WTC11 (cell line): ENCODE data around the gene KCNE3. TPM values are rescaled to one million over a fixed set of nuclear protein-coding genes. Genes with fewer than 3 reads are reported as not detected.

ENCODE experiments used
- ATAC-seq: fragments of 200-7000 bp; cut with Tn5 transposase; 2 replicates; pipeline ENCODE4 v1.10.0; 2021; ENCODE audit warnings: mild to moderate bottlenecking, moderate library complexity
- CTCF ChIA-PET: fragments of 300-600 bp; sonication (Branson Sonifier 250); formaldehyde crosslinking; loops from one replicate; lab custom pipeline; 2021; ENCODE audit warnings: antibody characterized with exemption; lab: Charles Lee
- POLR2A ChIA-PET: fragments of 350-600 bp; sonication (Branson Sonifier 250); formaldehyde crosslinking; loops from one replicate; lab custom pipeline; 2021; ENCODE audit warnings: antibody characterized with exemption; lab: Charles Lee
- DNase-seq: peaks from one replicate; pipeline ENCODE4 v3.0.0; 2021; ENCODE audit warnings: low spot score
- H3K27ac Mint-ChIP-seq: 2 replicates; pipeline ENCODE4 v1.8.0; 2021; ENCODE audit warnings: mixed read lengths
- H3K27me3 Mint-ChIP-seq: 2 replicates; pipeline ENCODE4 v1.8.0; 2021; ENCODE audit warnings: low read depth, mild to moderate bottlenecking, moderate library complexity, mixed read lengths
- H3K36me3 Mint-ChIP-seq: 2 replicates; pipeline ENCODE4 v1.8.0; 2021; ENCODE audit warnings: mixed read lengths
- H3K4me1 Mint-ChIP-seq: 2 replicates; pipeline ENCODE4 v1.8.0; 2022; ENCODE audit warnings: mixed read lengths
- H3K4me3 Mint-ChIP-seq: 2 replicates; pipeline ENCODE4 v1.8.0; 2021; ENCODE audit warnings: mild to moderate bottlenecking, moderate library complexity, mixed read lengths
- H3K9me3 Mint-ChIP-seq: 2 replicates; pipeline ENCODE4 v1.8.0; 2021; ENCODE audit warnings: mixed read lengths
- FOXJ3 ChIP-seq: sonication (generic); formaldehyde crosslinking; IDR thresholded peaks from 2 replicates; pipeline ENCODE4 v1.9.0; 2021; ENCODE audit warnings: missing genetic modification reagents, mild to moderate bottlenecking, borderline replicate concordance
- GTF2I ChIP-seq: fragments of 250-450 bp; sonication (Bioruptor Pico); conservative IDR thresholded peaks from 2 replicates; pipeline ENCODE4 v1.4.0; 2021; ENCODE audit warnings: mild to moderate bottlenecking
- IRF2 ChIP-seq: sonication (generic); formaldehyde crosslinking; IDR thresholded peaks from 2 replicates; pipeline ENCODE4 v1.8.0; 2022; ENCODE audit warnings: low read depth, missing genetic modification reagents, borderline replicate concordance
- NFYB ChIP-seq: sonication (generic); formaldehyde crosslinking; conservative IDR thresholded peaks from 2 replicates; pipeline ENCODE4 v1.8.0; 2022; ENCODE audit warnings: low read depth, missing genetic modification reagents
- RORB ChIP-seq: fragments of 250-450 bp; sonication (Bioruptor Pico); IDR thresholded peaks from 2 replicates; pipeline ENCODE4 v1.9.0; 2021; ENCODE audit warnings: mild to moderate bottlenecking
- SMAD4 ChIP-seq: sonication (generic); formaldehyde crosslinking; IDR thresholded peaks from 2 replicates; pipeline ENCODE4 v1.8.0; 2022; ENCODE audit warnings: mild to moderate bottlenecking, missing genetic modification reagents
- TEAD1 ChIP-seq: sonication (generic); formaldehyde crosslinking; IDR thresholded peaks from 2 replicates; pipeline ENCODE4 v1.8.0; 2022; ENCODE audit warnings: mild to moderate bottlenecking, missing genetic modification reagents
- ZBTB21 ChIP-seq: sonication (generic); formaldehyde crosslinking; IDR thresholded peaks from 2 replicates; pipeline ENCODE4 v1.8.1; 2023; ENCODE audit warnings: mild to moderate bottlenecking, missing genetic modification reagents, borderline replicate concordance
- ZNF396 ChIP-seq: fragments of 250-450 bp; sonication (Bioruptor Pico); IDR thresholded peaks from 2 replicates; pipeline ENCODE4 v1.8.0; 2021; ENCODE audit warnings: mild to moderate bottlenecking, moderate library complexity, borderline replicate concordance
- ZNF423 ChIP-seq: fragments of 250-450 bp; sonication (Bioruptor Pico); IDR thresholded peaks from 2 replicates; pipeline ENCODE4 v2.1.2; 2022; ENCODE audit warnings: mild to moderate bottlenecking, moderate library complexity
- total RNA-seq: library from RNA; stranded (reverse); gene quantifications from 3 replicates; pipeline ENCODE4 v1.2.3, GENCODE V29; 2021
- TF ChIP-seq, protein P1 (sequence below): sonication (generic); formaldehyde crosslinking; IDR thresholded peaks from 2 replicates; pipeline ENCODE4 v1.8.0; 2022; ENCODE audit warnings: mild to moderate bottlenecking, missing genetic modification reagents
- TF ChIP-seq, protein P2 (sequence below): sonication (generic); formaldehyde crosslinking; IDR thresholded peaks from 2 replicates; pipeline ENCODE4 v1.8.1; 2023; ENCODE audit warnings: mild to moderate bottlenecking, moderate library complexity, missing genetic modification reagents
- TF ChIP-seq, protein P3 (sequence below): sonication (generic); formaldehyde crosslinking; IDR thresholded peaks from 2 replicates; pipeline ENCODE4 v1.8.1; 2022; ENCODE audit warnings: missing genetic modification reagents, borderline replicate concordance
- TF ChIP-seq, protein P4 (sequence below): sonication (generic); formaldehyde crosslinking; IDR thresholded peaks from 2 replicates; pipeline ENCODE4 v1.8.1; 2023; ENCODE audit warnings: mild to moderate bottlenecking, missing genetic modification reagents, borderline replicate concordance
- TF ChIP-seq, protein P5 (sequence below): sonication (generic); formaldehyde crosslinking; IDR thresholded peaks from 2 replicates; pipeline ENCODE4 v1.8.1; 2022; ENCODE audit warnings: low read depth, mild to moderate bottlenecking, moderate library complexity, missing genetic modification reagents, borderline replicate concordance
- TF ChIP-seq, protein P6 (sequence below): sonication (generic); formaldehyde crosslinking; conservative IDR thresholded peaks from 2 replicates; pipeline ENCODE4 v1.8.1; 2022; ENCODE audit warnings: mild to moderate bottlenecking, missing genetic modification reagents
- TF ChIP-seq, protein P7 (sequence below): sonication (generic); formaldehyde crosslinking; IDR thresholded peaks from 2 replicates; pipeline ENCODE4 v1.8.0; 2022; ENCODE audit warnings: mild to moderate bottlenecking, missing genetic modification reagents
- TF ChIP-seq, protein P8 (sequence below): sonication (generic); formaldehyde crosslinking; IDR thresholded peaks from 2 replicates; pipeline ENCODE4 v1.8.1; 2023; ENCODE audit warnings: mild to moderate bottlenecking, missing genetic modification reagents, moderate library complexity
- TF ChIP-seq, protein P9 (sequence below): fragments of 200-600 bp; IDR thresholded peaks from 2 replicates; pipeline ENCODE4 v1.8.0; 2022; ENCODE audit warnings: antibody characterized with exemption
- TF ChIP-seq, protein P10 (sequence below): sonication (generic); formaldehyde crosslinking; conservative IDR thresholded peaks from 2 replicates; pipeline ENCODE4 v1.8.1; 2023; ENCODE audit warnings: mild to moderate bottlenecking, low read depth, missing genetic modification reagents, moderate library complexity

Gene KCNE3
- total RNA-seq, 1 experiment from 2014 or later = 1.9 TPM

DNA sequence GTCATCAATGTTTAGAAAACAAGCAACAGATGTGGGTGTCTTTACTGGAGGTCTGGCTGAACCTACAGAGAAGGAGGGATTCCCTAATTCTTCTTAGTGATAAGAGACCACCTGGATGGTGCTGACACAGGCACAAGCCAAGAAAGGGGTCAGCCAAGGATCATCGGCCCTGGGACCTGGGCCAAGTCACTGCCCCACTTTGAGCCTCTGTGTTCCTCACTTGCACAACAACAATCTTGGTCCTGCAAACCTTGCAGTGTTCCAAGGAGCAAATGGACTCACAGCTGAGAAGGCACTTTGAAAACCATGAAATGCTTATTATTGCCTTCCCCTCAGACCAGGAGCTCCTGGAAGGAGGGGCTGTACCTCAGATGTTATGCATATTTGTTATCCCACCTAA is 7.0 kb upstream of the KCNE3 start:
- no peaks in the 10 kb centered on the region for H3K9me3 Mint-ChIP-seq
- CTCF ChIA-PET = no interaction called here
- TF ChIP-seq, protein P1, sequence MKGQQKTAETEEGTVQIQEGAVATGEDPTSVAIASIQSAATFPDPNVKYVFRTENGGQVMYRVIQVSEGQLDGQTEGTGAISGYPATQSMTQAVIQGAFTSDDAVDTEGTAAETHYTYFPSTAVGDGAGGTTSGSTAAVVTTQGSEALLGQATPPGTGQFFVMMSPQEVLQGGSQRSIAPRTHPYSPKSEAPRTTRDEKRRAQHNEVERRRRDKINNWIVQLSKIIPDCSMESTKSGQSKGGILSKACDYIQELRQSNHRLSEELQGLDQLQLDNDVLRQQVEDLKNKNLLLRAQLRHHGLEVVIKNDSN = no peak
- TF ChIP-seq, protein P2, sequence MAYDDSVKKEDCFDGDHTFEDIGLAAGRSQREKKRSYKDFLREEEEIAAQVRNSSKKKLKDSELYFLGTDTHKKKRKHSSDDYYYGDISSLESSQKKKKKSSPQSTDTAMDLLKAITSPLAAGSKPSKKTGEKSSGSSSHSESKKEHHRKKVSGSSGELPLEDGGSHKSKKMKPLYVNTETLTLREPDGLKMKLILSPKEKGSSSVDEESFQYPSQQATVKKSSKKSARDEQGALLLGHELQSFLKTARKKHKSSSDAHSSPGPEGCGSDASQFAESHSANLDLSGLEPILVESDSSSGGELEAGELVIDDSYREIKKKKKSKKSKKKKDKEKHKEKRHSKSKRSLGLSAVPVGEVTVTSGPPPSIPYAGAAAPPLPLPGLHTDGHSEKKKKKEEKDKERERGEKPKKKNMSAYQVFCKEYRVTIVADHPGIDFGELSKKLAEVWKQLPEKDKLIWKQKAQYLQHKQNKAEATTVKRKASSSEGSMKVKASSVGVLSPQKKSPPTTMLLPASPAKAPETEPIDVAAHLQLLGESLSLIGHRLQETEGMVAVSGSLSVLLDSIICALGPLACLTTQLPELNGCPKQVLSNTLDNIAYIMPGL (CRISPR knock-in tag) = no peak
- TF ChIP-seq, protein P3, sequence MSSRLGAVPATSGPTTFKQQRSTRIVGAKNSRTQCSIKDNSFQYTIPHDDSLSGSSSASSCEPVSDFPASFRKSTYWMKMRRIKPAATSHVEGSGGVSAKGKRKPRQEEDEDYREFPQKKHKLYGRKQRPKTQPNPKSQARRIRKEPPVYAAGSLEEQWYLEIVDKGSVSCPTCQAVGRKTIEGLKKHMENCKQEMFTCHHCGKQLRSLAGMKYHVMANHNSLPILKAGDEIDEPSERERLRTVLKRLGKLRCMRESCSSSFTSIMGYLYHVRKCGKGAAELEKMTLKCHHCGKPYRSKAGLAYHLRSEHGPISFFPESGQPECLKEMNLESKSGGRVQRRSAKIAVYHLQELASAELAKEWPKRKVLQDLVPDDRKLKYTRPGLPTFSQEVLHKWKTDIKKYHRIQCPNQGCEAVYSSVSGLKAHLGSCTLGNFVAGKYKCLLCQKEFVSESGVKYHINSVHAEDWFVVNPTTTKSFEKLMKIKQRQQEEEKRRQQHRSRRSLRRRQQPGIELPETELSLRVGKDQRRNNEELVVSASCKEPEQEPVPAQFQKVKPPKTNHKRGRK (CRISPR knock-in tag) = no peak
- TF ChIP-seq, protein P4, sequence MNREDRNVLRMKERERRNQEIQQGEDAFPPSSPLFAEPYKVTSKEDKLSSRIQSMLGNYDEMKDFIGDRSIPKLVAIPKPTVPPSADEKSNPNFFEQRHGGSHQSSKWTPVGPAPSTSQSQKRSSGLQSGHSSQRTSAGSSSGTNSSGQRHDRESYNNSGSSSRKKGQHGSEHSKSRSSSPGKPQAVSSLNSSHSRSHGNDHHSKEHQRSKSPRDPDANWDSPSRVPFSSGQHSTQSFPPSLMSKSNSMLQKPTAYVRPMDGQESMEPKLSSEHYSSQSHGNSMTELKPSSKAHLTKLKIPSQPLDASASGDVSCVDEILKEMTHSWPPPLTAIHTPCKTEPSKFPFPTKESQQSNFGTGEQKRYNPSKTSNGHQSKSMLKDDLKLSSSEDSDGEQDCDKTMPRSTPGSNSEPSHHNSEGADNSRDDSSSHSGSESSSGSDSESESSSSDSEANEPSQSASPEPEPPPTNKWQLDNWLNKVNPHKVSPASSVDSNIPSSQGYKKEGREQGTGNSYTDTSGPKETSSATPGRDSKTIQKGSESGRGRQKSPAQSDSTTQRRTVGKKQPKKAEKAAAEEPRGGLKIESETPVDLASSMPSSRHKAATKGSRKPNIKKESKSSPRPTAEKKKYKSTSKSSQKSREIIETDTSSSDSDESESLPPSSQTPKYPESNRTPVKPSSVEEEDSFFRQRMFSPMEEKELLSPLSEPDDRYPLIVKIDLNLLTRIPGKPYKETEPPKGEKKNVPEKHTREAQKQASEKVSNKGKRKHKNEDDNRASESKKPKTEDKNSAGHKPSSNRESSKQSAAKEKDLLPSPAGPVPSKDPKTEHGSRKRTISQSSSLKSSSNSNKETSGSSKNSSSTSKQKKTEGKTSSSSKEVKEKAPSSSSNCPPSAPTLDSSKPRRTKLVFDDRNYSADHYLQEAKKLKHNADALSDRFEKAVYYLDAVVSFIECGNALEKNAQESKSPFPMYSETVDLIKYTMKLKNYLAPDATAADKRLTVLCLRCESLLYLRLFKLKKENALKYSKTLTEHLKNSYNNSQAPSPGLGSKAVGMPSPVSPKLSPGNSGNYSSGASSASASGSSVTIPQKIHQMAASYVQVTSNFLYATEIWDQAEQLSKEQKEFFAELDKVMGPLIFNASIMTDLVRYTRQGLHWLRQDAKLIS (CRISPR knock-in tag) = no peak
- TF ChIP-seq, protein P5, sequence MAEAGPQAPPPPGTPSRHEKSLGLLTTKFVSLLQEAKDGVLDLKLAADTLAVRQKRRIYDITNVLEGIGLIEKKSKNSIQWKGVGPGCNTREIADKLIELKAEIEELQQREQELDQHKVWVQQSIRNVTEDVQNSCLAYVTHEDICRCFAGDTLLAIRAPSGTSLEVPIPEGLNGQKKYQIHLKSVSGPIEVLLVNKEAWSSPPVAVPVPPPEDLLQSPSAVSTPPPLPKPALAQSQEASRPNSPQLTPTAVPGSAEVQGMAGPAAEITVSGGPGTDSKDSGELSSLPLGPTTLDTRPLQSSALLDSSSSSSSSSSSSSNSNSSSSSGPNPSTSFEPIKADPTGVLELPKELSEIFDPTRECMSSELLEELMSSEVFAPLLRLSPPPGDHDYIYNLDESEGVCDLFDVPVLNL (CRISPR knock-in tag) = no peak
- no peak for TF ChIP-seq TEAD1 (CRISPR knock-in tag)
- no peak for TF ChIP-seq RORB (CRISPR knock-in tag)
- TF ChIP-seq ZBTB21 (CRISPR knock-in tag) = no peak
- TF ChIP-seq, protein P6, sequence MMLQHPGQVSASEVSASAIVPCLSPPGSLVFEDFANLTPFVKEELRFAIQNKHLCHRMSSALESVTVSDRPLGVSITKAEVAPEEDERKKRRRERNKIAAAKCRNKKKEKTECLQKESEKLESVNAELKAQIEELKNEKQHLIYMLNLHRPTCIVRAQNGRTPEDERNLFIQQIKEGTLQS (CRISPR knock-in tag) = no peak
- TF ChIP-seq NFYB = no peak
- TF ChIP-seq, protein P7, sequence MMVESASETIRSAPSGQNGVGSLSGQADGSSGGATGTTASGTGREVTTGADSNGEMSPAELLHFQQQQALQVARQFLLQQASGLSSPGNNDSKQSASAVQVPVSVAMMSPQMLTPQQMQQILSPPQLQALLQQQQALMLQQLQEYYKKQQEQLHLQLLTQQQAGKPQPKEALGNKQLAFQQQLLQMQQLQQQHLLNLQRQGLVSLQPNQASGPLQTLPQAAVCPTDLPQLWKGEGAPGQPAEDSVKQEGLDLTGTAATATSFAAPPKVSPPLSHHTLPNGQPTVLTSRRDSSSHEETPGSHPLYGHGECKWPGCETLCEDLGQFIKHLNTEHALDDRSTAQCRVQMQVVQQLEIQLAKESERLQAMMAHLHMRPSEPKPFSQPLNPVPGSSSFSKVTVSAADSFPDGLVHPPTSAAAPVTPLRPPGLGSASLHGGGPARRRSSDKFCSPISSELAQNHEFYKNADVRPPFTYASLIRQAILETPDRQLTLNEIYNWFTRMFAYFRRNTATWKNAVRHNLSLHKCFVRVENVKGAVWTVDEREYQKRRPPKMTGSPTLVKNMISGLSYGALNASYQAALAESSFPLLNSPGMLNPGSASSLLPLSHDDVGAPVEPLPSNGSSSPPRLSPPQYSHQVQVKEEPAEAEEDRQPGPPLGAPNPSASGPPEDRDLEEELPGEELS (CRISPR knock-in tag) = no peak
- TF ChIP-seq, protein P8, sequence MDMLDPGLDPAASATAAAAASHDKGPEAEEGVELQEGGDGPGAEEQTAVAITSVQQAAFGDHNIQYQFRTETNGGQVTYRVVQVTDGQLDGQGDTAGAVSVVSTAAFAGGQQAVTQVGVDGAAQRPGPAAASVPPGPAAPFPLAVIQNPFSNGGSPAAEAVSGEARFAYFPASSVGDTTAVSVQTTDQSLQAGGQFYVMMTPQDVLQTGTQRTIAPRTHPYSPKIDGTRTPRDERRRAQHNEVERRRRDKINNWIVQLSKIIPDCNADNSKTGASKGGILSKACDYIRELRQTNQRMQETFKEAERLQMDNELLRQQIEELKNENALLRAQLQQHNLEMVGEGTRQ = no peak
- TF ChIP-seq GTF2I (CRISPR knock-in tag) = no peak
- TF ChIP-seq, protein P9, sequence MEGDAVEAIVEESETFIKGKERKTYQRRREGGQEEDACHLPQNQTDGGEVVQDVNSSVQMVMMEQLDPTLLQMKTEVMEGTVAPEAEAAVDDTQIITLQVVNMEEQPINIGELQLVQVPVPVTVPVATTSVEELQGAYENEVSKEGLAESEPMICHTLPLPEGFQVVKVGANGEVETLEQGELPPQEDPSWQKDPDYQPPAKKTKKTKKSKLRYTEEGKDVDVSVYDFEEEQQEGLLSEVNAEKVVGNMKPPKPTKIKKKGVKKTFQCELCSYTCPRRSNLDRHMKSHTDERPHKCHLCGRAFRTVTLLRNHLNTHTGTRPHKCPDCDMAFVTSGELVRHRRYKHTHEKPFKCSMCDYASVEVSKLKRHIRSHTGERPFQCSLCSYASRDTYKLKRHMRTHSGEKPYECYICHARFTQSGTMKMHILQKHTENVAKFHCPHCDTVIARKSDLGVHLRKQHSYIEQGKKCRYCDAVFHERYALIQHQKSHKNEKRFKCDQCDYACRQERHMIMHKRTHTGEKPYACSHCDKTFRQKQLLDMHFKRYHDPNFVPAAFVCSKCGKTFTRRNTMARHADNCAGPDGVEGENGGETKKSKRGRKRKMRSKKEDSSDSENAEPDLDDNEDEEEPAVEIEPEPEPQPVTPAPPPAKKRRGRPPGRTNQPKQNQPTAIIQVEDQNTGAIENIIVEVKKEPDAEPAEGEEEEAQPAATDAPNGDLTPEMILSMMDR = no peak
- TF ChIP-seq, protein P10, sequence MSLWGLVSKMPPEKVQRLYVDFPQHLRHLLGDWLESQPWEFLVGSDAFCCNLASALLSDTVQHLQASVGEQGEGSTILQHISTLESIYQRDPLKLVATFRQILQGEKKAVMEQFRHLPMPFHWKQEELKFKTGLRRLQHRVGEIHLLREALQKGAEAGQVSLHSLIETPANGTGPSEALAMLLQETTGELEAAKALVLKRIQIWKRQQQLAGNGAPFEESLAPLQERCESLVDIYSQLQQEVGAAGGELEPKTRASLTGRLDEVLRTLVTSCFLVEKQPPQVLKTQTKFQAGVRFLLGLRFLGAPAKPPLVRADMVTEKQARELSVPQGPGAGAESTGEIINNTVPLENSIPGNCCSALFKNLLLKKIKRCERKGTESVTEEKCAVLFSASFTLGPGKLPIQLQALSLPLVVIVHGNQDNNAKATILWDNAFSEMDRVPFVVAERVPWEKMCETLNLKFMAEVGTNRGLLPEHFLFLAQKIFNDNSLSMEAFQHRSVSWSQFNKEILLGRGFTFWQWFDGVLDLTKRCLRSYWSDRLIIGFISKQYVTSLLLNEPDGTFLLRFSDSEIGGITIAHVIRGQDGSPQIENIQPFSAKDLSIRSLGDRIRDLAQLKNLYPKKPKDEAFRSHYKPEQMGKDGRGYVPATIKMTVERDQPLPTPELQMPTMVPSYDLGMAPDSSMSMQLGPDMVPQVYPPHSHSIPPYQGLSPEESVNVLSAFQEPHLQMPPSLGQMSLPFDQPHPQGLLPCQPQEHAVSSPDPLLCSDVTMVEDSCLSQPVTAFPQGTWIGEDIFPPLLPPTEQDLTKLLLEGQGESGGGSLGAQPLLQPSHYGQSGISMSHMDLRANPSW (CRISPR knock-in tag) = no peak
- TF ChIP-seq IRF2 (CRISPR knock-in tag) = no peak
- no peak for TF ChIP-seq FOXJ3 (CRISPR knock-in tag)
- TF ChIP-seq ZNF423 (CRISPR knock-in tag) = no peak
- no peak for TF ChIP-seq SMAD4
- TF ChIP-seq ZNF396 = no peak
- TF ChIP-seq, all 79 proteins: peak for 0
- Mint-ChIP-seq H3K4me3 (no peak overlapping the region), H3K4me1 (no peaks in the 10 kb centered on the region), H3K27me3 (peaks cover 4% of the 10 kb centered on the region), H3K36me3 (no peaks in the 10 kb centered on the region), H3K27ac (no peak overlapping the region)
- no peak for DNase-seq
- ATAC-seq = no peak
- POLR2A ChIA-PET = no interaction called here
